CD14-positive monocyte (primary cell): ENCODE measurements around the gene KCNMA1. TPM values are rescaled to one million over a fixed set of nuclear protein-coding genes. Genes with fewer than 3 reads are reported as not detected.

Experiments used
- DNase-seq, 3 donors: peaks; one replicate each; pipeline ENCODE4 v3.0.0-alpha.2; 2011 to 2022
- H2AFZ ChIP-seq: 2 replicates; pipeline ENCODE4 v1.6.0; 2012; ENCODE audit warnings: mild to moderate bottlenecking, low read depth, low read length, inconsistent platforms; ENCODE audit not compliant: insufficient read depth, poor library complexity, severe bottlenecking
- H3K27ac ChIP-seq, 2 donors: 1 replicate in 1 of 2; 2 replicates in 1 of 2; pipeline ENCODE4 v1.5.1; 2012 to 2013; ENCODE audit warnings: low read length in 2 of 2, control low read depth in 1 of 2, inconsistent platforms in 1 of 2, low read depth in 1 of 2, mild to moderate bottlenecking in 1 of 2
- H3K27me3 ChIP-seq, 2 donors: one replicate each; pipeline versions ENCODE4 v1.6.0 to v1.6.1; 2011 to 2013; ENCODE audit warnings: low read length in 2 of 2; ENCODE audit not compliant: control insufficient read depth in 2 of 2, insufficient read depth in 2 of 2
- H3K36me3 ChIP-seq, 2 donors: replicated peaks in 1 of 2; 1 replicate in 1 of 2; 2 replicates in 1 of 2; pipeline versions ENCODE4 v1.5.1 to v1.6.1; 2012 to 2013; ENCODE audit warnings: low read length in 2 of 2, control low read depth in 1 of 2, inconsistent platforms in 1 of 2, mild to moderate bottlenecking in 1 of 2; ENCODE audit not compliant: insufficient read depth in 2 of 2, control insufficient read depth in 1 of 2
- H3K4me1 ChIP-seq, 2 donors: 1 replicate in 1 of 2; 2 replicates in 1 of 2; pipeline versions ENCODE4 v1.5.1 to v1.6.1; 2012 to 2013; ENCODE audit warnings: low read length in 2 of 2, control low read depth in 1 of 2, inconsistent platforms in 1 of 2, mild to moderate bottlenecking in 1 of 2, moderate library complexity in 1 of 2; ENCODE audit not compliant: insufficient read depth in 2 of 2, control insufficient read depth in 1 of 2
- H3K4me2 ChIP-seq: replicated peaks from 2 replicates; pipeline ENCODE3; 2012; ENCODE audit warnings: low read length, moderate library complexity, mild to moderate bottlenecking; ENCODE audit not compliant: poor library complexity, severe bottlenecking; ENCODE audit errors: extremely low read depth
- H3K4me3 ChIP-seq, 3 experiments: fragments of 200-600 bp in 1 of 3; sonication (generic) in 1 of 3; replicated peaks in 1 of 3; 1 replicate in 2 of 3; 2 replicates in 1 of 3; pipeline ENCODE4 v1.5.1; 2011 to 2013; ENCODE audit warnings: low read length in 3 of 3, mild to moderate bottlenecking in 3 of 3, control low read depth in 2 of 3, low read depth in 2 of 3, inconsistent platforms in 1 of 3, moderate library complexity in 1 of 3
- H3K79me2 ChIP-seq: 2 replicates; pipeline ENCODE4 v1.6.0; 2012; ENCODE audit warnings: mild to moderate bottlenecking, control low read depth, inconsistent platforms, low read length, moderate library complexity; ENCODE audit not compliant: insufficient read depth
- H3K9ac ChIP-seq: 2 replicates; pipeline ENCODE4 v1.6.0; 2017; ENCODE audit warnings: low read length, mild to moderate bottlenecking; ENCODE audit not compliant: insufficient read depth, poor library complexity, severe bottlenecking
- H3K9me3 ChIP-seq, 2 donors: replicated peaks in 1 of 2; 1 replicate in 1 of 2; 2 replicates in 1 of 2; pipeline versions ENCODE4 v1.5.1 to v1.6.1; 2012 to 2013; ENCODE audit warnings: low read length in 2 of 2, control low read depth in 1 of 2; ENCODE audit not compliant: control insufficient read depth in 1 of 2, insufficient read depth in 1 of 2
- H4K20me1 ChIP-seq: 2 replicates; pipeline ENCODE4 v1.6.0; 2012; ENCODE audit warnings: mild to moderate bottlenecking, low read length, control low read depth, moderate library complexity; ENCODE audit not compliant: insufficient read depth
- H3K27ac Mint-ChIP-seq, 7 donors: one replicate each; pipeline ENCODE4 v1.8.0; 2020; ENCODE audit warnings: mild to moderate bottlenecking in 7 of 7, mixed read lengths in 7 of 7, moderate library complexity in 6 of 7, inconsistent platforms in 2 of 7
- H3K27me3 Mint-ChIP-seq, 3 donors: one replicate each; pipeline ENCODE4 v1.8.0; 2021 to 2022; ENCODE audit warnings: low read depth in 3 of 3, mild to moderate bottlenecking in 3 of 3, mixed read lengths in 3 of 3, moderate library complexity in 3 of 3, inconsistent platforms in 1 of 3
- H3K36me3 Mint-ChIP-seq, 2 donors: one replicate each; pipeline ENCODE4 v1.8.0; 2020; ENCODE audit warnings: mixed read lengths in 2 of 2, inconsistent platforms in 1 of 2, mild to moderate bottlenecking in 1 of 2
- H3K4me1 Mint-ChIP-seq: one replicate; pipeline ENCODE4 v1.8.0; 2020; ENCODE audit warnings: mild to moderate bottlenecking, mixed read lengths
- H3K4me3 Mint-ChIP-seq, 2 donors: one replicate each; pipeline ENCODE4 v1.8.0; 2020; ENCODE audit warnings: mild to moderate bottlenecking in 2 of 2, mixed read lengths in 2 of 2, moderate library complexity in 1 of 2
- H3K9me3 Mint-ChIP-seq, 7 donors: one replicate each; pipeline ENCODE4 v1.8.0; 2020 to 2022; ENCODE audit warnings: mixed read lengths in 7 of 7, mild to moderate bottlenecking in 6 of 7, moderate library complexity in 6 of 7, inconsistent platforms in 2 of 7
- WGBS: methylation state at CpG from one replicate; pipeline ENCODE4 v1.1.5; 2013; ENCODE audit warnings: missing lambda C conversion rate; ENCODE audit not compliant: insufficient coverage; 5-methylcytosine and 5-hydroxymethylcytosine counted together
- intact Hi-C, 2 donors: fragments of 100-400 bp; cut with micrococcal nuclease; formaldehyde crosslinking; loops; one replicate each; pipeline versions ENCODE4 v1.15.0 to v1.15.1; 2023
- polyA plus RNA-seq, 3 donors: library from polyadenylated mRNA; depleted of rRNA in 1 of 3; unstranded in 2 of 3; stranded (reverse) in 1 of 3; fragments of 300-500 nt in 2 of 3; fragments of >200 nt in 1 of 3; fragmentation: Illumina TruSeq in 2 of 3; gene quantifications; 1 replicate in 2 of 3; 2 replicates in 1 of 3; pipeline ENCODE4 v1.2.3, GENCODE V29; 2012 to 2021
- TF ChIP-seq, protein P1 (sequence below): fragments of 200-600 bp; IDR thresholded peaks from one replicate; pipeline ENCODE4 v1.8.0; 2022; ENCODE audit warnings: antibody characterized with exemption, mild to moderate bottlenecking

Gene KCNMA1
- polyA plus RNA-seq, 3 donors = 0.11 to 1.0 TPM; not detected in 1

DNA sequence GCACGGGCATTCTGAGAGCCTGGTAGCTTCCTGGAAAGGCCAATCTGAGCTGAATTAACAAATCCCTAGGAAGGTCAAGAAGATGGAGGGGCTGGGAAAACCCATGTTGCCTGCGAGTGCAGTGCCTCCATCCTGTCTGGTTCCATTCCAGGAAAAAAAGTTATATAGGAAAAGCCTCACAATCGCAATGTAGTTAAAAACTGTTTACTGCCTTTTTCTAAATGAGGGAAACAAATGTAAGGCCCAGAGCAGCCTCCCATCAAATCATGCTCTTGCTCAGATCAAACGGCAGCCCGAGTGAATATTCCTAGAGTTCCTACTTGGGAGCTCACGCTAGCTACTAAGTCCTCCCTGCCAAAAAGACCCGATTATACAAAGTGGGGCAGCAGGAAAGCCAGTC, 179.9 kb downstream of the KCNMA1 start:
- Histone ChIP-seq H3K9me3 (no peaks in the 10 kb centered on the region), H3K27me3 (no peaks in the 10 kb centered on the region), H2AFZ (no peak overlapping the region), H3K4me2 (no peak overlapping the region), H4K20me1 (no peaks in the 10 kb centered on the region), H3K79me2 (no peaks in the 10 kb centered on the region), H3K36me3 (no peaks in the 10 kb centered on the region), H3K4me1 (no peaks in the 10 kb centered on the region), H3K9ac (no peak overlapping the region), H3K27ac (no peak overlapping the region), H3K4me3 (no peak overlapping the region)
- H3K9me3 Mint-ChIP-seq = peaks cover 0 to 1% (median 0%) of the 10 kb centered on the region in 7 donors
- no peak overlapping the region for H3K4me3 Mint-ChIP-seq
- no peak for DNase-seq
- TF ChIP-seq, protein P1, sequence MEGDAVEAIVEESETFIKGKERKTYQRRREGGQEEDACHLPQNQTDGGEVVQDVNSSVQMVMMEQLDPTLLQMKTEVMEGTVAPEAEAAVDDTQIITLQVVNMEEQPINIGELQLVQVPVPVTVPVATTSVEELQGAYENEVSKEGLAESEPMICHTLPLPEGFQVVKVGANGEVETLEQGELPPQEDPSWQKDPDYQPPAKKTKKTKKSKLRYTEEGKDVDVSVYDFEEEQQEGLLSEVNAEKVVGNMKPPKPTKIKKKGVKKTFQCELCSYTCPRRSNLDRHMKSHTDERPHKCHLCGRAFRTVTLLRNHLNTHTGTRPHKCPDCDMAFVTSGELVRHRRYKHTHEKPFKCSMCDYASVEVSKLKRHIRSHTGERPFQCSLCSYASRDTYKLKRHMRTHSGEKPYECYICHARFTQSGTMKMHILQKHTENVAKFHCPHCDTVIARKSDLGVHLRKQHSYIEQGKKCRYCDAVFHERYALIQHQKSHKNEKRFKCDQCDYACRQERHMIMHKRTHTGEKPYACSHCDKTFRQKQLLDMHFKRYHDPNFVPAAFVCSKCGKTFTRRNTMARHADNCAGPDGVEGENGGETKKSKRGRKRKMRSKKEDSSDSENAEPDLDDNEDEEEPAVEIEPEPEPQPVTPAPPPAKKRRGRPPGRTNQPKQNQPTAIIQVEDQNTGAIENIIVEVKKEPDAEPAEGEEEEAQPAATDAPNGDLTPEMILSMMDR = no peak
- H3K27me3 Mint-ChIP-seq = peaks cover 2 to 14% (median 5%) of the 10 kb centered on the region in 3 donors
- WGBS = 98% methylated on average over 5 of the region's 7 CpGs
- no peak overlapping the region for H3K27ac Mint-ChIP-seq
- no peaks in the 10 kb centered on the region for H3K36me3 Mint-ChIP-seq
- no peaks in the 10 kb centered on the region for H3K4me1 Mint-ChIP-seq
- intact Hi-C loops = no loop called here

DNA sequence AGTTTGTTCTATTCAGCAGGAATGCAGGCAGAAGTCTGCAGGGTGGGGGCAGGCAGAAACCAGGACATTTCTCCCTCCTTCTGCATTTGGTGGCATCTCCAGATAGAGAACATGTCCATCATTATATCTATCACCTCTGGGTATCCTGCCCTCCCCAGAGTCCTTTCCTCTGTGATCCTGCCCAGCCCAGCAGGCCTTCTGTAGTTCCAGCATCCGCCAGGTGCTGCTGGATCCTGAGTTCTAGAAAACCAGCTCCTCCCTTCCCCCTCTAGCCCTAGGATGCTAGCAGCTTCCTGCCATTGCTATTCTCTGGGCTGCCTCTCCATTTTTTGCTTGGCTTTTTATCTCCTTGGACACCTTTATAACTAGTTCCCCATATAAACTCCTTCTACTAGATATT, 180.3 kb downstream of the KCNMA1 start:
- Histone ChIP-seq H3K36me3 (no peaks in the 10 kb centered on the region), H4K20me1 (no peaks in the 10 kb centered on the region), H3K9ac (no peak overlapping the region), H3K4me1 (no peaks in the 10 kb centered on the region), H3K79me2 (no peaks in the 10 kb centered on the region), H3K4me2 (no peak overlapping the region), H3K9me3 (no peaks in the 10 kb centered on the region), H3K4me3 (no peak overlapping the region), H3K27ac (no peak overlapping the region), H2AFZ (no peak overlapping the region), H3K27me3 (no peaks in the 10 kb centered on the region)
- H3K4me1 Mint-ChIP-seq = no peaks in the 10 kb centered on the region
- peaks cover 0 to 1% (median 0%) of the 10 kb centered on the region in 7 donors for H3K9me3 Mint-ChIP-seq
- no peak overlapping the region for H3K4me3 Mint-ChIP-seq
- no peaks in the 10 kb centered on the region for H3K36me3 Mint-ChIP-seq
- intact Hi-C loops = no loop called here
- no peak overlapping the region for H3K27ac Mint-ChIP-seq
- H3K27me3 Mint-ChIP-seq = peaks cover 2 to 12% (median 5%) of the 10 kb centered on the region in 3 donors
- TF ChIP-seq, protein P1 = no peak
- no peak for DNase-seq
- 100% methylated on average over 1 of the region's 1 CpG for WGBS
